A549 (cell line): ENCODE measurements around the gene ZNF385B. TPM values are rescaled to one million over a fixed set of nuclear protein-coding genes. Genes with fewer than 3 reads are reported as not detected.

Source experiments
- ATAC-seq, 2 experiments: fragments of 200-7000 bp in 1 of 2; fragments of >200 bp in 1 of 2; cut with Nextera tagmentation in 1 of 2; cut with Tn5 transposase in 1 of 2; 3 replicates each; pipeline versions ENCODE4 v1.8.0 to v1.9.1; 2018 to 2020; ENCODE audit warnings: mild to moderate bottlenecking in 1 of 2, moderate library complexity in 1 of 2
- CTCF ChIA-PET: fragments of 300-600 bp; sonication (Branson Sonifier 250); formaldehyde crosslinking; extraction: SDS; loops from one replicate; lab custom pipeline; 2021; ENCODE audit warnings: antibody characterized with exemption, inconsistent platforms; lab: Yijun Ruan, JAX
- POLR2A ChIA-PET: fragments of 350-600 bp; formaldehyde crosslinking; extraction: SDS; loops from one replicate; lab custom pipeline; 2021; ENCODE audit warnings: antibody characterized with exemption, inconsistent platforms; lab: Yijun Ruan, JAX
- DNase-seq, 2 experiments: peaks; one replicate each; pipeline versions ENCODE4 v3.0.0 to v3.0.0-alpha.2; 2011 to 2016; ENCODE audit warnings: low read depth in 1 of 2, low spot score in 1 of 2
- FAIRE-seq: peaks from 2 replicates; lab custom pipeline; 2011; peaks lifted over from hg19 to GRCh38; lab: Jason Lieb, UNC
- H3K27ac ChIP-seq, 2 experiments: fragments of >200 bp; sonication (Bioruptor Twin); formaldehyde crosslinking; 3 replicates each; pipeline ENCODE4 v1.5.1; 2016 to 2017
- H3K4me1 ChIP-seq: fragments of >200 bp; sonication (Bioruptor Twin); formaldehyde crosslinking; 3 replicates; pipeline ENCODE4 v1.6.1; 2016
- H3K4me2 ChIP-seq: fragments of >200 bp; sonication (Bioruptor Twin); formaldehyde crosslinking; 3 replicates; pipeline ENCODE4 v1.6.1; 2016
- H3K4me3 ChIP-seq: fragments of >200 bp; sonication (Bioruptor Twin); formaldehyde crosslinking; 3 replicates; pipeline ENCODE4 v1.5.1; 2016
- H3K9me3 ChIP-seq: fragments of >200 bp; sonication (Bioruptor Twin); formaldehyde crosslinking; 3 replicates; pipeline ENCODE4 v1.6.1; 2016
- BHLHE40 ChIP-seq: IDR thresholded peaks from 2 replicates; pipeline ENCODE4 v1.6.1; 2012; ENCODE audit warnings: low read depth, low read length, inconsistent platforms
- CEBPB ChIP-seq, 2 experiments: fragments of >200 bp in 1 of 2; sonication (Bioruptor Twin) in 1 of 2; formaldehyde crosslinking in 1 of 2; IDR thresholded peaks; 2 replicates each; pipeline ENCODE4 v1.6.1; 2012 to 2016
- EHF ChIP-seq: fragments of 250-450 bp; sonication (Bioruptor Pico); IDR thresholded peaks from 2 replicates; pipeline ENCODE4 v1.5.0; 2020; ENCODE audit warnings: mild to moderate bottlenecking
- ESRRA ChIP-seq: fragments of 150-350 bp; IDR thresholded peaks from 2 replicates; pipeline ENCODE4 v1.6.1; 2014; ENCODE audit warnings: mild to moderate bottlenecking, low read length, borderline replicate concordance
- FOSB ChIP-seq: fragments of 250-450 bp; sonication (Bioruptor Pico); IDR thresholded peaks from 2 replicates; pipeline ENCODE4 v1.5.0; 2020; ENCODE audit warnings: mild to moderate bottlenecking, moderate library complexity
- FOSL2 ChIP-seq, 2 experiments: fragments of 450-650 bp in 1 of 2; fragments of >200 bp in 1 of 2; sonication (Bioruptor Twin) in 1 of 2; formaldehyde crosslinking; IDR thresholded peaks; 2 replicates each; pipeline versions ENCODE4 v1.5.0 to v1.6.1; 2016 to 2020; ENCODE audit warnings: mild to moderate bottlenecking in 1 of 2, moderate library complexity in 1 of 2
- GATA3 ChIP-seq: IDR thresholded peaks from 2 replicates; pipeline ENCODE4 v1.6.1; 2012; ENCODE audit warnings: borderline replicate concordance
- HOXA7 ChIP-seq: fragments of 250-450 bp; sonication (Bioruptor Pico); IDR thresholded peaks from 2 replicates; pipeline ENCODE4 v1.5.0; 2020; ENCODE audit warnings: mild to moderate bottlenecking, moderate library complexity
- HOXB13 ChIP-seq: fragments of 250-450 bp; sonication (Bioruptor Pico); IDR thresholded peaks from 2 replicates; pipeline ENCODE4 v1.5.0; 2020; ENCODE audit warnings: low read depth, mild to moderate bottlenecking, moderate library complexity
- JUN ChIP-seq, 2 experiments: fragments of >200 bp; sonication (Bioruptor Twin); formaldehyde crosslinking; IDR thresholded peaks; 2 replicates in 1 of 2; 3 replicates in 1 of 2; pipeline ENCODE4 v1.6.1; 2016 to 2017
- JUNB ChIP-seq: fragments of >200 bp; sonication (Bioruptor Twin); formaldehyde crosslinking; IDR thresholded peaks from 2 replicates; pipeline ENCODE4 v1.6.1; 2016
- KDM5A ChIP-seq: fragments of 200-600 bp; sonication (generic); IDR thresholded peaks from 2 replicates; pipeline ENCODE4 v1.6.1; 2016; ENCODE audit warnings: antibody characterized with exemption, mild to moderate bottlenecking
- MAFK ChIP-seq: fragments of 450-650 bp; IDR thresholded peaks from 2 replicates; pipeline ENCODE4 v1.6.1; 2014; ENCODE audit not compliant: partially characterized antibody
- MAZ ChIP-seq: fragments of 150-350 bp; IDR thresholded peaks from 2 replicates; pipeline ENCODE4 v1.6.1; 2014; ENCODE audit warnings: antibody characterized with exemption, low read depth, low read length, borderline replicate concordance
- POLR2A ChIP-seq: IDR thresholded peaks from 2 replicates; pipeline ENCODE4 v1.6.1; 2012; ENCODE audit warnings: mild to moderate bottlenecking, low read length
- RAD21 ChIP-seq, 2 experiments: fragments of >200 bp in 1 of 2; sonication (Bioruptor Twin) in 1 of 2; formaldehyde crosslinking in 1 of 2; IDR thresholded peaks in 1 of 2; conservative IDR thresholded peaks in 1 of 2; 2 replicates in 1 of 2; 3 replicates in 1 of 2; pipeline ENCODE4 v1.6.1; 2012 to 2018; ENCODE audit warnings: inconsistent platforms in 1 of 2
- SMC3 ChIP-seq: fragments of >200 bp; sonication (Bioruptor Twin); formaldehyde crosslinking; IDR thresholded peaks from 3 replicates; pipeline ENCODE4 v1.6.1; 2018; ENCODE audit warnings: inconsistent platforms
- TFCP2L1 ChIP-seq: fragments of 250-450 bp; sonication (Bioruptor Pico); IDR thresholded peaks from 2 replicates; pipeline ENCODE4 v1.5.0; 2021; ENCODE audit warnings: mild to moderate bottlenecking
- TP53 ChIP-seq: fragments of 250-450 bp; sonication (Bioruptor Pico); IDR thresholded peaks from 2 replicates; pipeline ENCODE4 v1.5.0; 2021; ENCODE audit warnings: mild to moderate bottlenecking, moderate library complexity
- ZNF302 ChIP-seq: fragments of 250-450 bp; sonication (Bioruptor Pico); IDR thresholded peaks from 2 replicates; pipeline ENCODE4 v1.9.0; 2021; ENCODE audit warnings: inconsistent platforms, mild to moderate bottlenecking, moderate library complexity
- ZSCAN20 ChIP-seq: fragments of 250-450 bp; sonication (Bioruptor Pico); IDR thresholded peaks from 2 replicates; pipeline ENCODE4 v1.8.0; 2022; ENCODE audit warnings: mild to moderate bottlenecking, moderate library complexity
- WGBS: methylation state at CpG from one replicate; pipeline ENCODE4 v1.1.6; 2017; ENCODE audit errors: missing lambda C conversion rate; 5-methylcytosine and 5-hydroxymethylcytosine counted together
- polyA plus RNA-seq, 4 experiments: library from polyadenylated mRNA; depleted of rRNA in 3 of 4; stranded (reverse); fragments of >200 nt; fragmentation: RNase III in 1 of 4; extraction: RNeasy Plus Mini Kit Qiagen cat#74134 plus additional on column Dnase treatment in 1 of 4; gene quantifications; 2 replicates in 3 of 4; 3 replicates in 1 of 4; pipeline ENCODE4 v1.2.3, GENCODE V29; 2011 to 2017
- TF ChIP-seq, protein P1 (sequence below): fragments of 450-650 bp; IDR thresholded peaks from 2 replicates; pipeline ENCODE4 v1.6.1; 2014; ENCODE audit warnings: antibody characterized with exemption
- TF ChIP-seq, protein P2 (sequence below): IDR thresholded peaks from 2 replicates; pipeline ENCODE4 v1.6.1; 2012
- TF ChIP-seq, protein P3 (sequence below): fragments of >200 bp; sonication (Bioruptor Twin); formaldehyde crosslinking; IDR thresholded peaks from 3 replicates; pipeline ENCODE4 v1.5.1; 2016
- TF ChIP-seq, protein P4 (sequence below): IDR thresholded peaks from 2 replicates; pipeline ENCODE4 v1.6.1; 2012; ENCODE audit warnings: low read depth, borderline replicate concordance
- TF ChIP-seq, protein P5 (sequence below): fragments of 200-600 bp; sonication (generic); IDR thresholded peaks from 2 replicates; pipeline ENCODE4 v1.6.1; 2016; ENCODE audit warnings: antibody characterized with exemption, mild to moderate bottlenecking, moderate library complexity

Gene ZNF385B
- polyA plus RNA-seq, 2 of the 4 experiments (the other 2 are of a cell fraction), result not detected

DNA sequence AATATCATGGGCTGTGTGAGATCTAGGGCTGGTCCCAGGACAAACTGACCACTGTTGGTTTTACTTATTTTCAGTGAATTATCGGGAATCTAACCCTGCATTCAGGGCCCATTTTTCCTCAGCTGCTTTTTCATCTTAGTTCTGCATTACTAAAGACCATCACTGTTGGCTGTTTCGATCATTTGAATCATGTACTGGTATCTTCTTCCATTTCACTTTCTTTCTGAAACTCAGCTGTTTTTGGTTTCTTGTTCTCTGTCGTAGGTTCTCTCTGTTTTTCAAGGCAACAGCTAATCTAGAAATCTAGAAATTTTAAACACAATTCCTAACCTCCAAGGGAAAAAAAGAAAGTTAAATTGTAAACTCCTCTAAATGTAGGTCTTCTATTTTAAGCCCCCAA lies 436.8 kb downstream of the ZNF385B start:
- TF ChIP-seq TP53 (CRISPR knock-in tag), result no peak
- no peak for TF ChIP-seq BHLHE40
- no peak for TF ChIP-seq HOXB13 (CRISPR knock-in tag)
- no peak for TF ChIP-seq MAFK
- no peak for TF ChIP-seq JUN (IDR thresholded peaks at IDR 0.05)
- TF ChIP-seq HOXA7 (CRISPR knock-in tag), result no peak
- no peak for TF ChIP-seq POLR2A
- no peak for TF ChIP-seq MAZ
- TF ChIP-seq CEBPB (IDR thresholded peaks at IDR 0.05), result no peak
- TF ChIP-seq EHF, result no peak
- TF ChIP-seq, protein P1, sequence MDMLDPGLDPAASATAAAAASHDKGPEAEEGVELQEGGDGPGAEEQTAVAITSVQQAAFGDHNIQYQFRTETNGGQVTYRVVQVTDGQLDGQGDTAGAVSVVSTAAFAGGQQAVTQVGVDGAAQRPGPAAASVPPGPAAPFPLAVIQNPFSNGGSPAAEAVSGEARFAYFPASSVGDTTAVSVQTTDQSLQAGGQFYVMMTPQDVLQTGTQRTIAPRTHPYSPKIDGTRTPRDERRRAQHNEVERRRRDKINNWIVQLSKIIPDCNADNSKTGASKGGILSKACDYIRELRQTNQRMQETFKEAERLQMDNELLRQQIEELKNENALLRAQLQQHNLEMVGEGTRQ, result no peak
- TF ChIP-seq, protein P2, sequence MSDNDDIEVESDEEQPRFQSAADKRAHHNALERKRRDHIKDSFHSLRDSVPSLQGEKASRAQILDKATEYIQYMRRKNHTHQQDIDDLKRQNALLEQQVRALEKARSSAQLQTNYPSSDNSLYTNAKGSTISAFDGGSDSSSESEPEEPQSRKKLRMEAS, result no peak
- TF ChIP-seq FOSB (CRISPR knock-in tag), result no peak
- no peak for TF ChIP-seq FOSL2 (IDR thresholded peaks at IDR 0.05)
- no peak for TF ChIP-seq FOSL2 (CRISPR knock-in tag; IDR thresholded peaks at IDR 0.05)
- DNase-seq (no peak), ATAC-seq (no peak), FAIRE-seq (no peak)
- Histone ChIP-seq H3K9me3 (no peaks in the 10 kb centered on the region), H3K4me1 (no peaks in the 10 kb centered on the region), H3K4me3 (no peak overlapping the region), H3K27ac (no peak overlapping the region), H3K4me2 (no peak overlapping the region)
- POLR2A ChIA-PET, result no interaction called here
- CTCF ChIA-PET, result interaction anchor here (1.1 to 1.5 kb wide), 2 partner anchors 14 to 322 kb away, joined by 3 to 5 read pairs; no protein-coding TSS in a partner anchor
- 20% methylated on average over 3 of the region's 3 CpGs for WGBS

DNA sequence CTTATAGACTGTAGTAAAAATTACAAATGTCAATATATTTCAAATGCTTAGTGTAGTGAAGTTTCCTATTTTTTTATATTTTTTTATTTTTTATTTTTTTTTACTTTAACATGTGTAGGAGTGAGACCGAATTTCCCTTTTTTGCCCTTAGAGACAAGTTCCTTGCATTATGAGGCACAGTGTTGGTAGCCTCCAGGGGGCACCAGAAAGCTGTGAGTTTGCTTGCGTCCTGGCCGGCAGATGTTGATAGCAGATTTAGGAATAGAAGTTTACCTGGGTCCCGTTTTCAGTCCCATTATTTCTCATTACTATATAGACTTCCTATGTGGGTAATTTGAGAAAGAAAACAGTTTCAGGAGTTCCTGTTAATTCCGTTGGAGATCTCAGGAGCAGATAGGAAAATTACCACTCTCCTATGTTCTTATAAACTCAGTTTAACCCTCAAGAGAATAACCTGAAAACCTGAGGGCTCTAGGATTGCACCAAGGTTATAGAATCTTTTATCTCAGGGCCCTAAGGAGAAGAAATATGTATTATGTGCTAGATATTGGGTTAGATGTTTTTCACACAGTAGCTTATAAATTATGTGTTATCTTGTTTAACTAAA lies 439.3 kb downstream of the ZNF385B start:
- Histone ChIP-seq H3K4me2 (no peak overlapping the region), H3K4me3 (no peak overlapping the region), H3K9me3 (no peaks in the 10 kb centered on the region), H3K27ac (no peak overlapping the region), H3K4me1 (no peaks in the 10 kb centered on the region)
- CTCF ChIA-PET, result interaction anchor here (0.6 to 1.6 kb wide), 14 partner anchors 10 to 357 kb away, joined by 3 to 8 read pairs (median 4); no protein-coding TSS in a partner anchor
- FAIRE-seq (no peak), DNase-seq (peak; percentile 6 to 66), ATAC-seq (peak; percentile 85 to 93)
- TF ChIP-seq ZSCAN20 (CRISPR knock-in tag) (no peak), KDM5A (no peak), MAFK (no peak), SMC3 (peak; percentile 83), GATA3 (no peak), RAD21 (conservative IDR thresholded peaks at IDR 0.05 in 1 of 2, IDR thresholded peaks at IDR 0.05 in 1 of 2) (peak; percentile 76), ESRRA (no peak)
- TF ChIP-seq, protein P3, sequence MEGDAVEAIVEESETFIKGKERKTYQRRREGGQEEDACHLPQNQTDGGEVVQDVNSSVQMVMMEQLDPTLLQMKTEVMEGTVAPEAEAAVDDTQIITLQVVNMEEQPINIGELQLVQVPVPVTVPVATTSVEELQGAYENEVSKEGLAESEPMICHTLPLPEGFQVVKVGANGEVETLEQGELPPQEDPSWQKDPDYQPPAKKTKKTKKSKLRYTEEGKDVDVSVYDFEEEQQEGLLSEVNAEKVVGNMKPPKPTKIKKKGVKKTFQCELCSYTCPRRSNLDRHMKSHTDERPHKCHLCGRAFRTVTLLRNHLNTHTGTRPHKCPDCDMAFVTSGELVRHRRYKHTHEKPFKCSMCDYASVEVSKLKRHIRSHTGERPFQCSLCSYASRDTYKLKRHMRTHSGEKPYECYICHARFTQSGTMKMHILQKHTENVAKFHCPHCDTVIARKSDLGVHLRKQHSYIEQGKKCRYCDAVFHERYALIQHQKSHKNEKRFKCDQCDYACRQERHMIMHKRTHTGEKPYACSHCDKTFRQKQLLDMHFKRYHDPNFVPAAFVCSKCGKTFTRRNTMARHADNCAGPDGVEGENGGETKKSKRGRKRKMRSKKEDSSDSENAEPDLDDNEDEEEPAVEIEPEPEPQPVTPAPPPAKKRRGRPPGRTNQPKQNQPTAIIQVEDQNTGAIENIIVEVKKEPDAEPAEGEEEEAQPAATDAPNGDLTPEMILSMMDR, result peak; percentile 74
- WGBS, result 5% methylated on average over 5 of the region's 5 CpGs
- POLR2A ChIA-PET, result no interaction called here

DNA sequence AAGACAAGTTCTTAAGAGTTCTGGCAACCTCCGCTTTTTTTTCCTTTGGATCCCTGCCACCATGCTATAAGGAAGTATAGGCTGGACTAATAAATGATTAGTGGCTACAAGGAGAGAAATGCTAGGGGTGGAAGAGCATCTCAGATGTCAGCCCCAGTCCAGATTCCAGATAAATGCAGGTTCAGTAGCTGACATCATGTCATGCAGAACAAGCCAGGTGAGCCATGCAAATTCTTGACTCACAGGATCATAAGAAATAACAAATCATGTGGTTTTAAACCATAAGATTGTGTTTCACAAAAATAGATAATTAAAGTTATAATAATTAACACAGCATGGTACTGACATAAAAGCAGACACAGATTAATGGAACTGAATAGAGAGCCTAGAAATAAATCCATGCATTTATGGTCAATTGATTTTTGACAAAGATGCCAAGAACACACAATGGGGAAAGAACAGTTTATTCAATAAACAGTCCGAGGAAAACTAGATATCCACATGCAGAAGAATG lies 443.9 kb downstream of the ZNF385B start:
- ChIA-PET CTCF (interaction anchor here (0.7 to 1.6 kb wide), 2 partner anchors 373 to 656 kb away, joined by 3 read pairs; no protein-coding TSS in a partner anchor), POLR2A (no interaction called here)
- Histone ChIP-seq H3K4me1 (no peaks in the 10 kb centered on the region), H3K4me2 (no peak overlapping the region), H3K4me3 (no peak overlapping the region), H3K9me3 (no peaks in the 10 kb centered on the region), H3K27ac (no peak overlapping the region)
- DNase-seq (no peak), ATAC-seq (no peak), FAIRE-seq (no peak)
- WGBS, result 1% methylated on average over 2 of the region's 2 CpGs
- TF ChIP-seq, protein P4, sequence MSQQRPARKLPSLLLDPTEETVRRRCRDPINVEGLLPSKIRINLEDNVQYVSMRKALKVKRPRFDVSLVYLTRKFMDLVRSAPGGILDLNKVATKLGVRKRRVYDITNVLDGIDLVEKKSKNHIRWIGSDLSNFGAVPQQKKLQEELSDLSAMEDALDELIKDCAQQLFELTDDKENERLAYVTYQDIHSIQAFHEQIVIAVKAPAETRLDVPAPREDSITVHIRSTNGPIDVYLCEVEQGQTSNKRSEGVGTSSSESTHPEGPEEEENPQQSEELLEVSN, result no peak
- no peak for TF ChIP-seq ESRRA
- TF ChIP-seq ZNF302, result no peak
- TF ChIP-seq, protein P5, sequence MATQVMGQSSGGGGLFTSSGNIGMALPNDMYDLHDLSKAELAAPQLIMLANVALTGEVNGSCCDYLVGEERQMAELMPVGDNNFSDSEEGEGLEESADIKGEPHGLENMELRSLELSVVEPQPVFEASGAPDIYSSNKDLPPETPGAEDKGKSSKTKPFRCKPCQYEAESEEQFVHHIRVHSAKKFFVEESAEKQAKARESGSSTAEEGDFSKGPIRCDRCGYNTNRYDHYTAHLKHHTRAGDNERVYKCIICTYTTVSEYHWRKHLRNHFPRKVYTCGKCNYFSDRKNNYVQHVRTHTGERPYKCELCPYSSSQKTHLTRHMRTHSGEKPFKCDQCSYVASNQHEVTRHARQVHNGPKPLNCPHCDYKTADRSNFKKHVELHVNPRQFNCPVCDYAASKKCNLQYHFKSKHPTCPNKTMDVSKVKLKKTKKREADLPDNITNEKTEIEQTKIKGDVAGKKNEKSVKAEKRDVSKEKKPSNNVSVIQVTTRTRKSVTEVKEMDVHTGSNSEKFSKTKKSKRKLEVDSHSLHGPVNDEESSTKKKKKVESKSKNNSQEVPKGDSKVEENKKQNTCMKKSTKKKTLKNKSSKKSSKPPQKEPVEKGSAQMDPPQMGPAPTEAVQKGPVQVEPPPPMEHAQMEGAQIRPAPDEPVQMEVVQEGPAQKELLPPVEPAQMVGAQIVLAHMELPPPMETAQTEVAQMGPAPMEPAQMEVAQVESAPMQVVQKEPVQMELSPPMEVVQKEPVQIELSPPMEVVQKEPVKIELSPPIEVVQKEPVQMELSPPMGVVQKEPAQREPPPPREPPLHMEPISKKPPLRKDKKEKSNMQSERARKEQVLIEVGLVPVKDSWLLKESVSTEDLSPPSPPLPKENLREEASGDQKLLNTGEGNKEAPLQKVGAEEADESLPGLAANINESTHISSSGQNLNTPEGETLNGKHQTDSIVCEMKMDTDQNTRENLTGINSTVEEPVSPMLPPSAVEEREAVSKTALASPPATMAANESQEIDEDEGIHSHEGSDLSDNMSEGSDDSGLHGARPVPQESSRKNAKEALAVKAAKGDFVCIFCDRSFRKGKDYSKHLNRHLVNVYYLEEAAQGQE, result no peak
- no peak for TF ChIP-seq EHF
- TF ChIP-seq, protein P1, result no peak
- TF ChIP-seq JUNB, result no peak
- no peak for TF ChIP-seq POLR2A
- no peak for TF ChIP-seq TFCP2L1 (CRISPR knock-in tag)
